Measurements from ENCODE around the gene ASPN.

The ASPN gene

DNA sequence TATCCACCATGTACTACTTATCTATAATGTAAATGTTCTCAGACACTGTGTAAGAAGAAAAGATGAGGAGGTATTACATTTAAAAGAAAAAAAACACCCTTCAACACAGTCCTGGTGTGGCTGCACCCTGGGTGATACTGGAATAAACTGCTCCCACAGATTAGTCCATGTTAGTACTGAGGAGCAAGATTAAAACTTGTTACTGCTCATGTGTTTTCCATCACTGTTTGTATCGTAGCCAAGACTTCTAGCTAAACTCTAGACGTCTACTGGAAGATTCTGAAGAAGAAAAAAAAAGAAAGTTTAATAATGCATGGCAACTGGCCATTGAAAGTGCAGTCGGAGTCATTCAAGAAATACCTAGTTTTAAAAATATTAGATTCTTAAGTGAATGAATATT is at the start of gene ASPN:
ASPN (minus strand) TSS at position 178 of the 400 bp plus-strand sequence.
- no peak for DNase-seq

- DNase-seq = no peak
These were observed 48.6 kb upstream of the ASPN start for GRCh38 chr9:92530893-92531292.

- DNase-seq = no peak
These were observed 46.8 kb upstream of the ASPN start for GRCh38 chr9:92529124-92529523.

DNA sequence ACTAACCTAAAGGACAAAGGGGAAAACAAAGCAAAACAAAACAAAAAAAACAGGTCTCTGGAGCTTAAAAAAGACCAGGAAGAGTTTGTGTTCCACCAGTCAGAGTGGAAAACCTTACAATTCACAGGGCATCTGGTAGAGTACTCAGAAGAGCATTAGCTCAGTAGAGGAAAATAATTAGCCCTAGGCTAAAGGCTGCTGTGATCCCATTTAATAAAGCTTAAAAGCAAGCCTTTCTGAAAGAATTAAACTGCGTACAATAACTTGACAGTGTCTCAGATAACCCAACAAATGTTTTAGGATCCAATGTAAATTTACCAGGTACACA is 46.2 kb upstream of the ASPN start:
- DNase-seq = no peak

DNA sequence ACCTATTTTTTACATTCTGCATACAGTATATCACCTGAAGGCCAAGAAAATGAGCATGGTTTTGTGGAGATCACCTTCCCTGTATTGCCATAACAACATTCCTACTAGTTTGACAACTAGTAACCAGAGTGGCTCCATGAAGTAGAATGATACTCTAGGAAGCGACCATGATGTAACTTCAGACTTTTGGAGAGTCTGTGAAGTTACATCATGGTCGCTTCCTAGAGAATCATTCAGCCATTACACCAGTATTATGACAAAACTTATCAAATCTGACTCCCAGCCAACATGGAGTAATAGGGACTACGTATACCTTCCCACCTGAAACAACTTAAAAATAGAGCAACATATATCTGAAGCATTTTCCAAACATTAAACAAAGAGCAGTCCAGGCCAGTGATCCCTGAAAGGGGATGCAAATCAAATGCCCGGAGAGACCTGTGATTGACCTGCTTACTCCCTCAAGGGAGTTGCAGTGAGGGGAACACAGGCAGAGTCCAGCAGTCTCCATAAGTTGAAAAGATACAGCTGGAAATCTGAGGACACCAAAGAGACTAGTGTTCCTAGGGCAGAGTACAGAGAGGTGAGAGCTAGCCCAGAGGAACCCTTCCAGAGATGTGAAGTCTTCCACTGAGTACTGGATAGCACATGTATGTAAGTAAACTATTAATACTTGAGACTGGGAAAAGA is 45.7 kb upstream of the ASPN start:
- DNase-seq = no peak

DNA sequence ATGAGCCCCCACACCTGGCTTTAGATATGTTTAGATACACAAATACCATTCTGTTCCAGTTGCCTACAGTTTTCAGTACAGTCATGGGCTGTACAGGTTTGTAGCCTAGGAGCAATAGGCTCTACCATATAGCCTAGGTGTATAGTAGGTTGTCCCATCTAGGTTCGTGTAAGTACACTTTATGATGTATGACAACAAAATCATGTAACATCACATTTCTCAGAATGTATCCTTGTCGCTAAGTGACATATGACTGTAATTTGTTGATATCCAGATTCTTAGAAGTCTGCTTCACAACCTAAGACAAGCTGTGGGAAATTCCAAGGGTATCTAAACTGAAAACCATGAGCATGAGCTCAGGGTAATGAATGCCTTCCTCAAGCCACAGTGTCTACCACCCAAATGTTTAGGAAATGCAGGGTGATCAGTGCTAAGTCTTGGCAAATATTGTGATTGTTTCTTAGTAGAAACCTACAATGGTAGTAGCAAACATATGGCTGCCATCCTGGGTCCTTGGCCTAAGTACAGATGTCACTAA is 45.1 kb upstream of the ASPN start:
- DNase-seq = no peak

- DNase-seq = no peak
These were observed 43.0 kb upstream of the ASPN start for GRCh38 chr9:92525306-92525705.

DNA sequence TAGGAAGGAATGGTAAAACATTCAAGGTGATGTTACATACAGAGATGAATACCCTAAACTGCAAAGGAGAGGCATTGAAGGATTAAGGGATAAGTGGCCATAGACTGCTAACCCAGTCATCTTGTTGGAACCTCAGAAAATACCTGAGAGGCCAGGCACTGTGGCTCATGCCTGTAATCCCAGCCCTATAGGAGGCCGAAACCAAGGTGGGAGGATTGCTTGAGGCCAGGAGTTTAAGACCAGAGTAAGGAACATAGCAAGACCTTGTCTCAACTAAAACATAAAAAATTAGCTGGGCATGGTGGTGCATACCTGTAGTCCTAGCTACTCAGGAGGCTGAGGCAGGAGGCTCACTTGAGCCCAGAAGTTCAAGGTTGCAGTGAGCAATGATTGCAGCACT is 42.6 kb upstream of the ASPN start:
- DNase-seq = no peak

GRCh38 chr9:92522983-92523970 is 41.0 kb upstream of the ASPN start:
- no peak for DNase-seq

- no peak for DNase-seq
These were observed 38.5 kb upstream of the ASPN start for GRCh38 chr9:92520837-92521236.

DNA sequence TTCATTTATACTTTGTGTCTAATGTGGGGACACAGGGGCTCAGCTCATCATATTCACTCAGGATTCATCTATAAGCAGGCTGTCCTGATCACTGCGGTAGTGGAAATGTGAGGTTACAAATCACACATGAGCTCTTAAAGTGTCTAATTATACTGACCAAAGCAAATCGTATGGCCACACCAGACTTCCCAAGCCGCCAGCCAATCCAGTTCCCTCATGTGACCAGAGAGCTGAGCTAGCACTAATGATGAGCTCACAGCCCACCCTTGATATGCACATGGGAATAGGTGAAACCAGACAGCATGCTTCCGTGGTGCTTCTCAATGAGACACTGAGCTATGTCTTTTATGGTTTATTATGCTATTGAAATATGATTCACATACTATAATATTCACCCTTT is 35.9 kb upstream of the ASPN start:
- DNase-seq = no peak

GRCh38 chr9:92517046-92517445 is 34.7 kb upstream of the ASPN start:
- no peak for DNase-seq

DNA sequence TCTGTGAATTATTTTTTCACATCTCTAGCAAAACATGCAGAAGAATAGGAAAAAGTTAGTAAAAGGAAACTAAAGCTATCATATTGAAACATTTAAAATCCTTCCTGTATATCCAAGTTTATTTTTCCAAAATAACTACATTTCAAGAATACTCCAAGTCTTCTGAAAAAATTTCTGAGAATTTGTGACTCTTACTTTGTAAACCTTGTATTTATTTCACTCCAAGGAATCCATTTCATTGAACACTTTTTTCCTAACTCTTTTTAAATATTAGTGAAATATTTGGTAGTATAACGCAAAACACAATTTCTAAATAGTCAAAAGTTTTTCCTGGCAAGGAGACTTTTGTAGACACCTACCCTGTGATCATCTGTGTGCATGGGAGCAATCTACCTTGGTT is 34.2 kb upstream of the ASPN start:
- DNase-seq = no peak

- DNase-seq = no peak
These were observed 32.3 kb upstream of the ASPN start for GRCh38 chr9:92514635-92515034.

GRCh38 chr9:92513349-92513748 is 31.0 kb upstream of the ASPN start:
- no peak for DNase-seq

GRCh38 chr9:92512622-92513021 is 30.3 kb upstream of the ASPN start:
- no peak for DNase-seq

DNA sequence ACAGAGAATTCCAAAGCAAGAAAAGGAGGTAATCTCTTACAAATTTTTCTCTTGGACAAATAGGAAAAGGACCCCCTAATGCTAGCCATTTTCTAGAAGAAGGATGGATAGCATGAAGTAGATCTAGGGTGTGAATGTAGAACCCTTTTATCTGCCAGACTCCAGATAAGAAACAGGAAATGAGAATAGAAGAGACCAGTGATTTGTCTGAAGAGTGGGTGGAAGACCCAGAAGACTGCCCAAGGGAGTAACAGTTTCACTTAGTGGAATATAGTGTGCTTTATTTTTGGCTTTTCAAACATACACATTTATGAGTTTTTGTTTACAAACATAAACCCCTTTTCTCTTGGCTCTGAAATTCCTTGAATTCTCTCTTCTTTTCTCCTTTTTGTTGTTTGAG is 28.4 kb upstream of the ASPN start:
- DNase-seq = no peak

DNA sequence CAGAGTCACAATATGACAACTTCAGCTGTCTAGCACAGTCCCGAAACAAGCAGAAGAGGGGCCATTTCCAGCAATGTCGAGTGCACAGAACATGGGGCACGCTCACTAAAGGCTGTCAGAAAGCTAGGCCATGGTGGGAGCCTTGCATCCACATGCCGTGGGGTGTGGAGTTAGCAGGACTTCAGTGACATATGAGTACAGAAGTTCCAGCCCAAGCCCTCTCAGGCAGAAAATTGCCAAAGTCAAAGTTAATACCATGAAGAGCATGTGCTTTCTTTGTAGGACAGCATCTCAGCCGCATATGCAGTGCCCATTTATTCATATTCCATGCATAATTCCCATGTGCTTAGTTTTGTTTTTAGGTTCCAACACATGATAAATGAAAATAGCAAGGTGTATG is 26.7 kb upstream of the ASPN start:
- no peak for DNase-seq

DNA sequence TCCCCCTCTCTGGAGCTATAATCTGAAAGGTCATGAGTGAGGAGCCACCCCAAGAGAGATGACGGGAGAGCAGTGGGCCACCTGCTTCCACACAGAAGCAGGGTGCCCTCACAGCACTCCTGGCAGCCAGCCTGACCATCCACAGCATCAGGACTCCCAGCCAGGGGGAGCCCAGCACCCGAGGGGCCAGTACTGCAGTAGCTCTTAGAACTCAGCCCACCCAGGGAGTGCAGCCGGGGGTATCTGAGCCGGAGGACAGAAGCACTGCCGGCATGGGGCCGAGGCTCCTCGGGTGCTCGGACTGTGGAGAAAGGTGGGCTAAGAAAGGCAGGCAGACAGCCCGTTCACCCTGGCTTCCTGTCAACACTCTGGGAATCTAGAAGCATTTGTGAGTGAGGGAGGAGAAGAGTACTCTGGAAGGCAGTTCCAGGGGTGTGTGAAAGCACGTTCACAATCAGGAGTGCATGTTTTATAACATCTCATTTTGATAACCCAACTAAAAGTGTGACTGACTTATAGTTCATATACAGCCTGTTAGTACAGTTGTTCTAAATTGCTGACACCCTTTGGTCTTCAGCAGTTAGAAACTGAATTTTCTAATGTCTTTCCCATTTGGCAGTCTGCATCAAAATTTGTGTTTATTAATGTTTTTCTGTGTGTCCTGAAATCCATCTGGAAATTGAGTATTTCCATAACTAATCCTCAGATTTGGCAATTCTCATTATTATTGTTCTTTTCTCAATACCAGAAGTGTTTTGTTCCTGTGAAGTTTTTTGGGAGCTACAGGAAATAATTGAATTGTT is 25.9 kb upstream of the ASPN start:
- DNase-seq = no peak

- no peak for DNase-seq
These were observed 25.2 kb upstream of the ASPN start for GRCh38 chr9:92507496-92507895.

- DNase-seq = no peak
These were observed 24.7 kb upstream of the ASPN start for GRCh38 chr9:92507005-92507404.

GRCh38 chr9:92506184-92506857 is 24.0 kb upstream of the ASPN start:
- DNase-seq = no peak

DNA sequence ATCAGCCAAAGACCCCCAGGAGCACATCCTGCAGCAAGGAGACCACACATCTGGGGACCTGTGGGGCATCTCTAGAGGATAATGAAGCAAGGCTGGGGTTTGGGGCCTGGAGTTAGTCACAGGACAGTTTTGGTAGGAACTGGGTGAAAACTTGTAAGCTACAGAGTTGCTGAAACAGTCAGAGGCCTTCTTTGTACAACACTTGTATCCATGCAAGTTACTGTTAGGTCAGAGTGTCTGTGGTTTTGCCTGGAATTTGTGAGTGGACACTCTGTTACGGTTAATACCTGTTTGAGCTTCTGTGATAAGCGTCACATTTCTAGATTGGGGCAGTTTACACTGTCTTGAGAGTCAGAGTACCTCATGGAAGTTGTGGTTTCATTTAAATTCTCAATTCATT is 22.6 kb upstream of the ASPN start:
- no peak for DNase-seq

Data from NCI-H774 (cell line).